DMS 273 treated with DMSO at 0.1 percent for 48 hours (cell line): ENCODE measurements around the gene STK32B.
"Not testable (repeated sequence)": the region's sequence is repeated elsewhere in the genome, so short reads cannot be mapped to it uniquely, and the experiment has no call there.

ENCODE experiments used
- DNase-seq: peaks from one replicate; lab custom pipeline; 2025; lab: John Stamatoyannopoulos, UW

STK32B gene

DNA sequence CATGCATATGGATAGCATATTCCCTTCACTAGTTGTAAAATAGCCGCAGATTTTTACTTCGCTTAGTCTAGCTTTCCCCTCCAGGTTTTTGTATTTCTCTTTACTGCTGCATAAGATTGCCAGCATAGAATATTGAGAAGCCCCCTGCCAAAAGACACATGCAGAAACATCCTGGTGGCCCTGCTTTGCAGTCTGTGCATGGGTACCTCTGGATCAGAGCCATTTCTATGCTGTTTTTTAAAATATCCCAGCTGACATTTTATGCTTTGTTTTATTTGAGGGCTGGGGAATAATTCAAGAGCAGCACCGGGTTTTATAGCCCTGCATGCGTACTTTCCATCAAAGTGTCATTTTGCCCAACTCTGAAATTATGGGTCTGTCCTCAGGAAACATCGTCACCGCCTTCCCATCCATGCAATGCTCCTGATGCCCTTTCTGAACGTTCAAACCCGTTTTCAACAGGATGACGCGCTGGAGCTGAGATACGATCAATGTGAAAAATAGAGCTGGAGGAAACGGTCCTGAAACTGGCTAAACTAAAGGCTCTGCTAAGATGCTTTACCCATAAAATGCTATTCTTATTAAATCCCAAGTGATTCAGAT is 342.7 kb downstream of the STK32B start:
- DNase-seq, result no peak

- DNase-seq, result no peak
Measured at GRCh38 chr4:5395781-5396180, 344.5 kb downstream of the STK32B start.

- DNase-seq, result no peak
Measured at GRCh38 chr4:5398056-5398455, 346.8 kb downstream of the STK32B start.

DNA sequence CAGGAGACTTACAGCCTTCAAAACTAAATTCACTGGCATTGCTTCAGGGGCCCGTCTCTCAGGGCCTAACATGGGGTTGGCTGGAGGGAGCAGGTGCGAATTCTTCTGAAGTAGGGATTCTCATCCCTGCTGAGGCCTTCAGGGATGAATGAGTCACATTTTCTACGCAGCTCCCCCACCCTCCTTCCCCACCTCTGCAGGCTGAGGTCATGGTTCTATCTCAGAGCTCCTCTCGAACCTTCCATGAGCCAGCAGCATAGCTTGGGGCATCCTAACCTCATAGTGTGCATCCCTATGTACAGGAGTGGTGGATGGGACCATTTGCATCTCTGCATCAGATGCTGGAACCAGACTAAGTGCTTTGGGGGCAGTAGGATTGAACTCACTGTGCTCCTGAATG is 347.8 kb downstream of the STK32B start:
- no peak for DNase-seq

DNA sequence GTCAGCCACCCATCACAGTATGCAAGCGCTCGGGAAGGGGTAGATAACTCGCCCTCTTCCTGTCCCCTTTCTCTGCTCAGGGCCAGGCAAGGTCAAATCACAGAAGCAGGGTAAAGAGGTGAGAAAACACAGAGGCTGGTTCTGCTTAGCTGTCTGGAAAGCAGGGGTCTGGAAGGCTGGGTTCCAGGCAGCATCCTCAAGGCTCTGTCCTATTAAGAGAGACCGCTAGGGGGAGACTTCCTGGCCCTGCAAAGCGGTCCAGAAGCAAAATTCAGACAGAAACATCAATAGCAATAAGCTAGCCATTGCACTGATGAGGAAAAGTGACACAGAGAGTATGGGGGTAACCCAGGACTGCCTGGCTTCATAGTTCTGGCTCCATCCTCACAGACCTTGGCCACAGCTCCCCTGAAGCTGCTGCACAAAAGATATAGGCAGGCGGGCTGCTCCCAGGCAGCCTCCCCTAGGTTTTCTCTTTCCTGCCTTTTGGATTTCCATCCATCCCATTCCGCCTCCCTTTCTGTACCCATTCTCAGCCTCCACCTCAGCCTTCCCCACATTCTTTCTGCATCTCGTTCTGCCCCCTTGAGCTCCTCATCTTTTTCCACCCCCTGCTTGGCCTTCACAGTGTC is 348.6 kb downstream of the STK32B start:
- no peak for DNase-seq

- DNase-seq, result no peak
Measured at GRCh38 chr4:5403746-5404497, 352.6 kb downstream of the STK32B start.

DNA sequence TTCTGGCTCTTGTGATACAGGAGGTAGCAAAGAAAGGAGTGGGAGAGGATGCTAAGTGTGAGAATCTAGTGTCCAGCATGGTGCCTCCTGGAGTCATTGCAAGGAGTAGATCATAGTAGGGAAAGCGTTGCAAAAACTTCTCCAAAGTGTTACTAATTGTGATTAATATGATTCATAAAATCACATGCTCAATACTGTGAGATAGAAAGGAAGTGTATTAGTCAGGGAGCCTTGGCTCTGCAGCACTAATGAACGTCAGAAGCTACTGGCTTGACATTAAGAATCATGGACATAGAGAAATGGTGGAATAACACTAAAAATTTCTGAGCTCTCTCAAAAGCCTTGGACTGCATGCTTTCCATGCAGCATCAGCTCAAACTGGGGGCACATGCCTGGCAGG is 358.0 kb downstream of the STK32B start:
- DNase-seq, result no peak

GRCh38 chr4:5409972-5410618 is 358.8 kb downstream of the STK32B start:
- DNase-seq, result no peak

DNA sequence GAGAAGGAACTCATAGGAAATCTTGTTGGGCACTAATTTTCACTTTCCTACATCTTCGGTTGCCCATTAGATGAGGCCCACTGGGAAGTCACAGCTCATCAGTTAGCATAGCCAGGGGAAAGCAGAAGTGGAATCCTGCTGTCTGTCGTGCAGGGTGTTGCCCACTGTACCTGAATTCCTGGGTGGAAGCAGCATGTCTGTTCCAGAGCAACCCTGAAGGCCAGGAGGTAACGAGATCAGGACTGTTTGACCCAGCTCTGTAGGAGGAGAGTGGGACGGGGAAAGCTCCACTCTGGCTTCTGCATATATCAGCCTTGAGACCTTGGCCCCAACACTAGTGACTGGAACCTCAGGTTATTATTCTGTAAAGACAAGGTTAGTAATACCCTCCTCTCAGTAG is 361.0 kb downstream of the STK32B start:
- DNase-seq, result no peak

GRCh38 chr4:5412751-5413150 is 361.5 kb downstream of the STK32B start:
- DNase-seq, result no peak

GRCh38 chr4:5416637-5417036 is 365.4 kb downstream of the STK32B start:
- no peak for DNase-seq

GRCh38 chr4:5420266-5420665 is 369.0 kb downstream of the STK32B start:
- DNase-seq, result no peak

DNA sequence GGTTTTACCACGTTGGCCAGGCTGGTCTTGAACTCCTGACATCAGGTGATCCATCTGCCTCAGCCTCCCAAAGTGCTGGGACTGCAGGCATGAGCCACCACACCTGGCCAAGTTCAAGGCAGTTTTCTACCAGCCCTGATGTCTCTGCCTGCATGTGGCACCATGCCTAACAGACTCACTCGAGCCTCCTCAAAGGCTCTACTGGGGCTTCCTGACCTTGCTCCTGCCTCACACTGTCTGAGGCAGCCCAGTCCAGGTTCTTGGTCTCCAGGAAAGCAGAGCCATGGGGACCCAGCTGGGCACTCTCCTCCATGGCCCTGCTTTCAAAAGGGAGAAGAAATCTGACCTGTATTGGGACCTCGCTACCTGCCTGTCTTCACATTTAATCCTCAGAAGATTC is 370.1 kb downstream of the STK32B start:
- no peak for DNase-seq

DNA sequence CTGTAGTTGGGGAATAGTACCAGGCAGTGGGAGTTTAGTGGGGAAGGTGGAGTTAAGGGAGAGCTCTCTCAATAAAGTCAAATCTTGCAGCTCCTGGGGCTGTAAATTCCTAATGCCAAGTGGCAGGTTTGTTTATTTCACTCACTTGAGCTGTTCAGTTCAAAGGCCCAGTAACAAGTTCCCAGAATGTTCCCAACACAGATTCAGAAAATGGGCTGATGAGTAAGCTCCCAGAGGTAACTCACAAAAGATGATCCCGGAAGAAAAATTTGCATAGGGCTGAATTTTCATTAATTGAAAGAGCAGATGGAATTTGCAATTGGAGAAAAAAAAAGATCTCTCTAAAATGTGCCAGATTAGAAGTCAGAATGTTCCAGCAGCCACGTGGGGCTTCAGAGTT is 370.9 kb downstream of the STK32B start:
- DNase-seq, result no peak

DNA sequence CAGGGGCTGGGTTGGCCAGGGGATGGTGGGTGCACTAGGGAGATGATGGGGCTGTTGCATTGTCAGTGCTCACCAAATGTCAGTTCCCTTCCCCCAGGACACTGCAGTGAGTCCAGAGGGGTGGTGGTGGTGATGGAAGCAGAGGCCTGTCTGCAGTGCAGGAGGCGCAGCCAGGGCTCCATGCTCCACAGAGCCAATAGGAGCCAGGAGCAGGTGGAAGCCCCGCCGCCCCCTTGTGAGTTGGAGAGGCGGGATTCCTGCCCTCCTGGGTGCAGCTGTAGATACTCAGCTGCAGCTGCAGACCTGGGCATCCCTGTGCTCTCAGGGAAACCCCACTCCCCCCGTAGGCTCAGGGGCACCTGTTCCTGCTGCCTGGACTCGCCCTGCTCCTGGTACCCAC is 372.4 kb downstream of the STK32B start:
- DNase-seq, result no peak

DNA sequence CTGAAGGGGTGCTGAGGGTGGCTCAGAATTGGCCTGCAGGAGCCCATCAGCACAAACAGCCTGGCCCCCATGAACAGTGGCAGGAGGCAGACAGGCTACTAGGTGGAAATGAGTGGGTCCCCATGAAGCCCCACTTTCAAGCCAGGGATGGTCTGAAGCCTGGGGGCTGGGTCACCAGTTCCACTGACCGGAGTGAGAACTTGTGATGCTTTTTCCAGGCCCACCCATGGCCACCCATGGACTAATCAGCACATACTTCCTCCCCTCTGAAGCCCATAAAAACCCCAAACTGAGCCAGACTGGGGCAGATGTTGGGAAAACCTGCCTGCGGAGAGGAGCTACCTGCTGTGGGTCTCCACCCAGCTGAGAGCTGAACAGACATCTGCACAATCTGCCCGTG is 372.9 kb downstream of the STK32B start:
- DNase-seq, result no peak

- no peak for DNase-seq
Measured at GRCh38 chr4:5424901-5425300, 373.6 kb downstream of the STK32B start.

- no peak for DNase-seq
Measured at GRCh38 chr4:5429747-5430146, 378.5 kb downstream of the STK32B start.

DNA sequence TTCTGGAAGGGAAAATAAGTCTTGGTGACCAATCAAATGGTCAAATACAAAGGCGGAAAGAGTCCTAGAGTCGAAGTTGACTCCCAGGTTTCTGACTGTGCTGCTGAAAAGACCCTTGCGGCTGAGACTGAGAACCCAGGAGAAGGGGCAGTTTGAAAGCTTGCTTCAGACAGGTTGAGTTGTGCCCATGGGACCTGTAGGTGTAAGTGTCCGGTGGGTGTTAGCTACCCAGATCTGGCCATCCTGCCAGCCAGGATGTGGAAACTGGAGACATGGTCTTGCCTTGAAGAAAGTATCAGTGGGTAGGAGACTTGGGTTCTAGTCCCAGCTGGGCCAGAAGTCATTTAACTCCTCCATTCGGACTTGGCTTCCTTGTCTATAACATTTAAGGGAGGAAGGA is 381.9 kb downstream of the STK32B start:
- DNase-seq, result no peak

GRCh38 chr4:5435201-5435600 is 383.9 kb downstream of the STK32B start:
- DNase-seq, result no peak

GRCh38 chr4:5435823-5436222 is 384.5 kb downstream of the STK32B start:
- DNase-seq, result no peak

GRCh38 chr4:5443976-5444802 is 392.9 kb downstream of the STK32B start:
- DNase-seq, result not testable (repeated sequence)
